H9 (cell line): ENCODE data around the gene PACC1. TPM values are rescaled to one million over a fixed set of nuclear protein-coding genes. Genes with fewer than 3 reads are reported as not detected.

Experiments used
- DNase-seq: peaks from one replicate; pipeline ENCODE4 v3.0.0-alpha.2; 2017
- H2AFZ ChIP-seq: one replicate; pipeline ENCODE4 v1.6.1; 2013; ENCODE audit warnings: mild to moderate bottlenecking, low read length, control low read depth, moderate library complexity
- H2AK5ac ChIP-seq: 2 replicates; pipeline ENCODE4 v1.6.1; 2013; ENCODE audit warnings: low read length, control low read depth, mixed read lengths; ENCODE audit not compliant: insufficient read length
- H2BK120ac ChIP-seq: one replicate; pipeline ENCODE4 v1.6.1; 2013; ENCODE audit warnings: low read depth, mild to moderate bottlenecking, low read length, control low read depth, inconsistent platforms; ENCODE audit not compliant: poor library complexity, severe bottlenecking
- H2BK12ac ChIP-seq: 2 replicates; pipeline ENCODE4 v1.6.1; 2013; ENCODE audit warnings: low read length, control low read depth, mixed read lengths, low read depth; ENCODE audit not compliant: insufficient read length
- H2BK15ac ChIP-seq: 2 replicates; pipeline ENCODE4 v1.6.1; 2013; ENCODE audit warnings: low read depth, low read length, control low read depth
- H2BK20ac ChIP-seq: one replicate; pipeline ENCODE4 v1.6.1; 2013; ENCODE audit warnings: low read depth, mild to moderate bottlenecking, low read length, control low read depth, inconsistent platforms; ENCODE audit not compliant: poor library complexity, severe bottlenecking
- H2BK5ac ChIP-seq: 2 replicates; pipeline ENCODE4 v1.6.1; 2013; ENCODE audit warnings: low read length, control low read depth, mixed read lengths; ENCODE audit not compliant: insufficient read length
- H3K14ac ChIP-seq: 2 replicates; pipeline ENCODE4 v1.6.1; 2013; ENCODE audit warnings: low read length, control low read depth; ENCODE audit not compliant: insufficient read depth
- H3K18ac ChIP-seq: 2 replicates; pipeline ENCODE4 v1.6.1; 2013; ENCODE audit warnings: low read depth, mild to moderate bottlenecking, mixed read lengths, low read length, control low read depth; ENCODE audit not compliant: insufficient read length
- H3K23ac ChIP-seq: 2 replicates; pipeline ENCODE4 v1.6.1; 2013; ENCODE audit warnings: low read length, control low read depth, mixed read lengths, low read depth; ENCODE audit not compliant: insufficient read length
- H3K23me2 ChIP-seq: 2 replicates; pipeline ENCODE4 v1.6.1; 2013; ENCODE audit warnings: low read depth, mild to moderate bottlenecking, mixed read lengths, low read length, control low read depth; ENCODE audit not compliant: insufficient read length, poor library complexity, severe bottlenecking
- H3K27ac ChIP-seq: 2 replicates; pipeline ENCODE4 v1.5.1; 2013; ENCODE audit warnings: low read length, control low read depth, mixed read lengths, low read depth; ENCODE audit not compliant: insufficient read length
- H3K27me3 ChIP-seq: 2 replicates; pipeline ENCODE4 v1.6.1; 2013; ENCODE audit warnings: low read length, control low read depth, inconsistent platforms; ENCODE audit not compliant: insufficient read depth
- H3K4ac ChIP-seq: 2 replicates; pipeline ENCODE4 v1.6.1; 2013; ENCODE audit warnings: low read depth, mild to moderate bottlenecking, control low read depth, inconsistent platforms, low read length, moderate library complexity
- H3K4me1 ChIP-seq: 2 replicates; pipeline ENCODE4 v1.6.1; 2013; ENCODE audit warnings: low read length, control low read depth, inconsistent platforms; ENCODE audit not compliant: insufficient read depth
- H3K4me2 ChIP-seq: 2 replicates; pipeline ENCODE4 v1.6.1; 2013; ENCODE audit warnings: low read length, control low read depth, mixed read lengths; ENCODE audit not compliant: insufficient read length, insufficient read depth
- H3K56ac ChIP-seq: 2 replicates; pipeline ENCODE4 v1.6.1; 2013; ENCODE audit warnings: low read depth, mild to moderate bottlenecking, mixed read lengths, low read length, control low read depth; ENCODE audit not compliant: insufficient read length
- H3K79me1 ChIP-seq: 2 replicates; pipeline ENCODE4 v1.6.1; 2013; ENCODE audit warnings: low read depth, mild to moderate bottlenecking, moderate library complexity, low read length, control low read depth, inconsistent platforms; ENCODE audit not compliant: insufficient read depth, poor library complexity, severe bottlenecking
- H3K79me2 ChIP-seq: 2 replicates; pipeline ENCODE4 v1.6.1; 2013; ENCODE audit warnings: low read length, control low read depth, inconsistent platforms; ENCODE audit not compliant: insufficient read depth
- H3K9ac ChIP-seq: 2 replicates; pipeline ENCODE4 v1.6.1; 2013; ENCODE audit warnings: low read length, control low read depth, mixed read lengths; ENCODE audit not compliant: insufficient read length; ENCODE audit errors: extremely low read depth
- H3K9me3 ChIP-seq: one replicate; pipeline ENCODE4 v1.6.1; 2013; ENCODE audit warnings: low read depth, low read length, inconsistent platforms; ENCODE audit not compliant: control insufficient read depth
- H3T11ph ChIP-seq: one replicate; pipeline ENCODE4 v1.6.1; 2013; ENCODE audit warnings: mild to moderate bottlenecking, low read length, control low read depth, inconsistent platforms
- H4K20me1 ChIP-seq: one replicate; pipeline ENCODE4 v1.6.1; 2013; ENCODE audit not compliant: control insufficient read depth, insufficient read length, insufficient read depth
- H4K5ac ChIP-seq: 2 replicates; pipeline ENCODE4 v1.6.1; 2013; ENCODE audit warnings: low read depth, mild to moderate bottlenecking, mixed read lengths, low read length, control low read depth; ENCODE audit not compliant: insufficient read length
- H4K8ac ChIP-seq: replicated peaks from 2 replicates; pipeline ENCODE4 v1.6.1; 2013; ENCODE audit warnings: low read length, control low read depth, mixed read lengths, low read depth; ENCODE audit not compliant: insufficient read length
- H4K91ac ChIP-seq: 2 replicates; pipeline ENCODE4 v1.6.1; 2013; ENCODE audit warnings: low read depth, mild to moderate bottlenecking, moderate library complexity, mixed read lengths, low read length, control low read depth; ENCODE audit not compliant: insufficient read length
- H3K27ac Mint-ChIP-seq, 3 experiments: 2 replicates in 2 of 3; 3 replicates in 1 of 3; pipeline ENCODE4 v1.8.0; 2020 to 2021; ENCODE audit warnings: mixed read lengths in 3 of 3, mild to moderate bottlenecking in 1 of 3, moderate library complexity in 1 of 3
- H3K27me3 Mint-ChIP-seq: 2 replicates; pipeline ENCODE4 v1.8.0; 2021; ENCODE audit warnings: low read depth, mild to moderate bottlenecking, moderate library complexity, mixed read lengths
- H3K36me3 Mint-ChIP-seq, 3 experiments: 2 replicates in 2 of 3; 3 replicates in 1 of 3; pipeline ENCODE4 v1.8.0; 2020 to 2021; ENCODE audit warnings: low read depth in 3 of 3, mixed read lengths in 3 of 3; ENCODE audit not compliant: insufficient read depth in 1 of 3
- H3K4me1 Mint-ChIP-seq, 2 experiments: 2 replicates each; pipeline ENCODE4 v1.8.0; 2020; ENCODE audit warnings: mixed read lengths in 2 of 2
- H3K4me3 Mint-ChIP-seq, 2 experiments: 2 replicates in 1 of 2; 3 replicates in 1 of 2; pipeline ENCODE4 v1.8.0; 2020 to 2021; ENCODE audit warnings: mild to moderate bottlenecking in 2 of 2, mixed read lengths in 2 of 2, moderate library complexity in 1 of 2
- H3K9me3 Mint-ChIP-seq, 2 experiments: 2 replicates in 1 of 2; 3 replicates in 1 of 2; pipeline ENCODE4 v1.8.0; 2020; ENCODE audit warnings: mild to moderate bottlenecking in 2 of 2, mixed read lengths in 2 of 2, moderate library complexity in 1 of 2
- WGBS: extraction: QIAGEN DNeasy Blood & Tissue Kit; methylation state at CpG from one replicate; pipeline ENCODE4 v1.1.7; 2013; ENCODE audit warnings: missing lambda C conversion rate, low lambda C conversion rate, mixed read lengths; ENCODE audit not compliant: insufficient read length; ENCODE audit errors: extremely low coverage; 5-methylcytosine and 5-hydroxymethylcytosine counted together
- total RNA-seq: library from RNA; stranded (reverse); gene quantifications from 2 replicates; pipeline ENCODE4 v1.2.1, GENCODE V29; 2021
- TF ChIP-seq, protein P1 (sequence below): fragments of 200-600 bp; sonication (generic); conservative IDR thresholded peaks from 3 replicates; pipeline ENCODE4 v1.8.0; 2021; ENCODE audit warnings: antibody characterized with exemption, mild to moderate bottlenecking

PACC1 gene
- total RNA-seq, 1 experiment from 2014 or later, result 10.9 TPM

DNA sequence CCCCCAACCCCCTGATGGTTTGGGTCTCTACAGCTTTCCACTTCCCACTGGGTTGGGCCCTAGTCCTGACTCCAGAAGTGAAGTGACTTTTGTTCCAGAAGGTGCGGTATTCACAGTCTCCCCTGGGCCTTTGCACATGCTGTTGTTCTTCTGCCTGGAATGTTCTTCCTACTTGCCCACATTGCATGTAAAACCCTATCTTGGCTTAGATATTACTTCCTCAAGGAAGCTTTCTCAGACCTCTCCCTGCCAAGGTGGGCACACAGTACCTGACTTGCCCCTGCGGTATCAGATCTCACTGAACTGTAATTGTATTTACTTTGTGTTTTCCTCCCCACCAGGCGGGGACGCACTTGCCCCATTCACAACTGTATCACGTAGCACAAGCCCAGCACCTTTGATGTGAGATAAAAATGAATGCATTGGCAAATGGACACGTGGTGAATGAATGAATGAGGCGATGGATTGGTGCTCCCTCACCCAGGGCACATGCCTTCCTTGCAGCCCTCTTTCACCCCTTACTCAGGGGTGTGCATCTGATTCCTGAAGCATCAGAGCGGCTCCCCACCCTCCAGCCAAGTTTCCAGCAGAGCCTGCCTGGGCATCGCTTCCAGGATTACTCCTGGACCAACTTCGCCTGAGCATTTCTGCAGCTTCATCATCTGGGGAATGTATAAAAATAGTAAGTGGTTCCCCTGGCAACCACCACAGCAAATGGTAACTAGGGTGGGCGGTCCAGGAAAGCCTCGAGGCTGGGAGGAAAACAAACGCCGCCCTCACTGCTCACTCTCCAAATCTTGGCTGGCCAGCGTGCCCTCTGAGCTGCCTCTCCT is 37.9 kb upstream of the PACC1 start:
- H2AK5ac ChIP-seq, result no peak overlapping the region
- H4K20me1 ChIP-seq, result no peaks in the 10 kb centered on the region
- H3K9ac ChIP-seq, result no peak overlapping the region
- Mint-ChIP-seq H3K4me3 (no peak overlapping the region), H3K27me3 (no peaks in the 10 kb centered on the region), H3K36me3 (no peaks in the 10 kb centered on the region), H3K27ac (no peak overlapping the region), H3K4me1 (peaks cover 0 to 7% of the 10 kb centered on the region in 2 experiments; a peak in 1 of 4 replicates), H3K9me3 (no peaks in the 10 kb centered on the region)
- H3K9me3 ChIP-seq, result no peaks in the 10 kb centered on the region
- H3T11ph ChIP-seq, result no peak overlapping the region
- H2BK120ac ChIP-seq, result no peak overlapping the region
- H4K91ac ChIP-seq, result no peak overlapping the region
- TF ChIP-seq, protein P1, sequence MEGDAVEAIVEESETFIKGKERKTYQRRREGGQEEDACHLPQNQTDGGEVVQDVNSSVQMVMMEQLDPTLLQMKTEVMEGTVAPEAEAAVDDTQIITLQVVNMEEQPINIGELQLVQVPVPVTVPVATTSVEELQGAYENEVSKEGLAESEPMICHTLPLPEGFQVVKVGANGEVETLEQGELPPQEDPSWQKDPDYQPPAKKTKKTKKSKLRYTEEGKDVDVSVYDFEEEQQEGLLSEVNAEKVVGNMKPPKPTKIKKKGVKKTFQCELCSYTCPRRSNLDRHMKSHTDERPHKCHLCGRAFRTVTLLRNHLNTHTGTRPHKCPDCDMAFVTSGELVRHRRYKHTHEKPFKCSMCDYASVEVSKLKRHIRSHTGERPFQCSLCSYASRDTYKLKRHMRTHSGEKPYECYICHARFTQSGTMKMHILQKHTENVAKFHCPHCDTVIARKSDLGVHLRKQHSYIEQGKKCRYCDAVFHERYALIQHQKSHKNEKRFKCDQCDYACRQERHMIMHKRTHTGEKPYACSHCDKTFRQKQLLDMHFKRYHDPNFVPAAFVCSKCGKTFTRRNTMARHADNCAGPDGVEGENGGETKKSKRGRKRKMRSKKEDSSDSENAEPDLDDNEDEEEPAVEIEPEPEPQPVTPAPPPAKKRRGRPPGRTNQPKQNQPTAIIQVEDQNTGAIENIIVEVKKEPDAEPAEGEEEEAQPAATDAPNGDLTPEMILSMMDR, result no peak
- no peaks in the 10 kb centered on the region for H3K23me2 ChIP-seq
- H3K18ac ChIP-seq, result no peak overlapping the region
- H3K4me1 ChIP-seq, result no peaks in the 10 kb centered on the region
- H3K79me2 ChIP-seq, result no peaks in the 10 kb centered on the region
- no peak overlapping the region for H3K14ac ChIP-seq
- no peak for DNase-seq
- H2BK5ac ChIP-seq, result no peak overlapping the region
- no peak overlapping the region for H4K5ac ChIP-seq
- H2BK20ac ChIP-seq, result no peak overlapping the region
- H3K4ac ChIP-seq, result no peak overlapping the region
- H3K56ac ChIP-seq, result no peak overlapping the region
- H3K27me3 ChIP-seq, result no peaks in the 10 kb centered on the region
- no peak overlapping the region for H3K4me2 ChIP-seq
- no peak overlapping the region for H2BK12ac ChIP-seq
- H3K27ac ChIP-seq, result no peak overlapping the region
- WGBS, result no CpG with 5 or more reads among the region's 15 CpGs
- H2BK15ac ChIP-seq, result no peak overlapping the region
- no peaks in the 10 kb centered on the region for H3K79me1 ChIP-seq
- H3K23ac ChIP-seq, result no peak overlapping the region
- H4K8ac ChIP-seq, result no peak overlapping the region
- H2AFZ ChIP-seq, result no peak overlapping the region
